Fibroblast of skin of abdomen (primary cell): ENCODE results near the gene CHRDL1. TPM values are rescaled to one million over a fixed set of nuclear protein-coding genes. Genes with fewer than 3 reads are reported as not detected.
A peak's percentile ranks its signal among the peaks of the same experiment; 100 is the strongest.
"Not testable (repeated sequence)": the region's sequence is repeated elsewhere in the genome, so short reads cannot be mapped to it uniquely, and the experiment has no call there.

Experiments
- DNase-seq: peaks from one replicate; pipeline ENCODE4 v3.0.0-alpha.2; 2013
- polyA plus RNA-seq, 2 experiments: library from polyadenylated mRNA; unstranded; fragments of 120-200 nt; gene quantifications; one replicate each; pipeline ENCODE4 v1.2.1, GENCODE V29; 2013; ENCODE audit not compliant: insufficient read length in 2 of 2

The CHRDL1 gene
- polyA plus RNA-seq (2013, experiment 1 of 2; ENCODE audit: insufficient read length): 1.5 TPM
- 1.3 TPM for polyA plus RNA-seq (2013, experiment 2 of 2; ENCODE audit: insufficient read length)

DNA sequence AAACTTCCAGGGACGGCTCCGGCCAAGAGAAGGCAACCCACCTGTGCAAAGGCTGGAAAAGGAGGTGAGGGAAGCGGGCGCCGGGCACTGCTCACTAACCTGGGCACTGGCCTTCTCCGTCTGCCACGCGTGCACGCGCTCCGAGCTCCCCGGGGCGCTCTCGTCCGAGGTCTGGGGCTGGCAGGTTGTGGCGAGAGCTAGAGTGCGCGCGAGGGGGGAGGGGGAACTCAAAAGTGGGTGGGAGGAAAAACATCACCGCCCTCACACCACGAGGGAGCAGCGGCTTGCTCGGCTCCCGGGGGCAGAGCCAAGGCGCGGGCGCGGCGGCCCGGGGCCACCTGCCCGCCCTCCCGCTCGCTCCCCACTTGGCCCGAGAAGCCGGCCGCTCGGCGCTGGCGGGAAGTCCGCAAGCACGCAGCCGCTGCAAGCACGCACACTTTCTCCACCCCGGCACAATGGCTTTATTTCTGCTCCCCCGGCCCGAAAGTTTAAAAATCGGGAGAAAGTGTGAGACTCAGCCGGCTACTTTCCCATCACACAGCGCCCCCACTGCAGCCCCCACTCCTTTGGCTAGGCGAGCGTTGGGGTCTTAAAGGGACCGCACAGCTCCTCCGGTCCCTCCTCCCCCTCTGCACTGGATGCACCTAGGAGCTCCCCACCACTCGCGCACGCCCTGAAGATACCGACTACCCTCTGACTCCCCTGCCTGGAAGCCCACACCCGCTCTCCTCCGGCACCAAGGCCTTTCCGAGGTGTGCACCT, at the start of gene CHRDL1:
Gene CHRDL1, minus strand, starts transcription at position 173 of the 762 bp plus-strand sequence. CDS start 3,636 bp downstream, outside the sequence.
- DNase-seq: peak; percentile 3

DNA sequence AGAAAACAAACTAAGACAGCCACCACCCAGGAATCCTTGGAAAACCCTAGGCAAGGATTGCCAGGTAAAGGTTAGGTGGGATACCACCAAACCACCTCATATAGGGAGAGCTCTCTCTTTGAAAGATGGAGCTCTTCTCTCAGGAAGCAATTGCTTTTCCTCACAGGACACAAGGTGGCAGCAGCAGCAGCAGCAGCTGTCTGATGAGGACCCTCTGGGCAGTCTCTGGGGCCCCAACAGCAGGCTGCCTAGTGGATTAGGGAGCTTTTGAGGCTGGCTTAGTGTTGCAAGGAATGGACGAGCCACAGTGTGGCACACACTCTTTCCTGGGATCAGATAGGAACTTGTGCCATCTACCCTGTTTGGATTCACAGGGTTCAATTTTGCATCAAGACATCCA, 41.4 kb upstream of the CHRDL1 start:
- no peak for DNase-seq

DNA sequence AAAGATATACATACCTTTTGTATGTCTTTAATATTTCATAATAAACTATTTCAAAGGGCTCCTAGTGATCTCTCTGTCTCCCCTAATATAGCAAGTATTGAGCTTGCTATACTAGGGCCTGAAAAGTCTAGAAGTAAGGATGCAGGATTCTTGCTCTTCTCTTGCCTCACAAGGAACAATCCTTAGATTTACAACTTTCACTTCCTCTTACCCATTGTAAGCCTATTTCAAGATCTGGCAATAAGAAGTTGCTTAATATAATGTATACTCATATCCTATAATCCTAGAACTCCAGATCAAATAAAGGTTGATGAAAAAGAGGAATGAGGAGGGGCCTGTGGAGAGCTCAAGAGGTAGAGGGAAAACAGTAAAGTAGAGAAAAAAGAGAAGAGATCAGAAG, 40.8 kb upstream of the CHRDL1 start:
- DNase-seq: no peak

GRCh38 chrX:110836001-110836400, 40.4 kb upstream of the CHRDL1 start:
- no peak for DNase-seq

GRCh38 chrX:110825972-110826371, 30.4 kb upstream of the CHRDL1 start:
- no peak for DNase-seq

DNA sequence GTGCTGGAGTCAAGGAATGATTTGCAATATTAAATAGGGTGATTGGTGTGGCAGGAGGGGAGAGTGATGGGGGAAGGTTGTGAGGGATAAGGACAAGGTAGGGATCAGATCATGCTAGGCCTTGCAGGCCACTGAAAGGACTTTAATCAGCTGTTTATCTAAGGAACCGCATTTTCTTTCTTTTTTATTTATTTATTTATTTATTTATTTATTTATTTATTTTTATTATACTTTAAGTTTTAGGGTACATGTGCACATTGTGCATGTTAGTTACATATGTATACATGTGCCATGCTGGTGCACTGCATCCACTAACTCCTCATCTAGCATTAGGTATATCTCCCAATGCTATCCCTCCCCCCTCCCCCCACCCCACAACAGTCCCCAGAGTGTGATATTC, 20.9 kb upstream of the CHRDL1 start:
- DNase-seq: not testable (repeated sequence)

- peak; percentile 20 for DNase-seq
Observed at GRCh38 chrX:110806145-110806544, 10.5 kb upstream of the CHRDL1 start.

GRCh38 chrX:110805303-110805702, 9.7 kb upstream of the CHRDL1 start:
- DNase-seq: no peak

GRCh38 chrX:110804446-110804845, 8.8 kb upstream of the CHRDL1 start:
- no peak for DNase-seq

GRCh38 chrX:110803506-110803905, 7.9 kb upstream of the CHRDL1 start:
- DNase-seq: no peak

DNA sequence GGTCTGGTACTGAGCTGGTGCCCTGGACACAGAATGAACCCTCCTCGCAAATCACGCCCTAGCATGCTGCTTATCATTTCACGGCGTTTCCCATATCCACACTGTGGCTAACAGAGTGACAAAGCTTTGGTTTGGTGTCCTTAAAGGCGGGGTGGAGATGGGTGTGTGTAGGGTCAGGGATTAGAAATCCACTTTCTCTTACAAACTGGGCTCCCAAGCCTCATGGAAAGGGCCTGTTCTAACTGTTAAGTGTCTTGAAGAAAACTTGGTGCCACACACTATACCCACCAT, 735 bp upstream of the CHRDL1 start:
- no peak for DNase-seq

- no peak for DNase-seq
Observed at GRCh38 chrX:110794601-110795000, 1.0 kb downstream of the CHRDL1 start.

- no peak for DNase-seq
Observed at GRCh38 chrX:110791071-110791470, 4.5 kb downstream of the CHRDL1 start.

DNA sequence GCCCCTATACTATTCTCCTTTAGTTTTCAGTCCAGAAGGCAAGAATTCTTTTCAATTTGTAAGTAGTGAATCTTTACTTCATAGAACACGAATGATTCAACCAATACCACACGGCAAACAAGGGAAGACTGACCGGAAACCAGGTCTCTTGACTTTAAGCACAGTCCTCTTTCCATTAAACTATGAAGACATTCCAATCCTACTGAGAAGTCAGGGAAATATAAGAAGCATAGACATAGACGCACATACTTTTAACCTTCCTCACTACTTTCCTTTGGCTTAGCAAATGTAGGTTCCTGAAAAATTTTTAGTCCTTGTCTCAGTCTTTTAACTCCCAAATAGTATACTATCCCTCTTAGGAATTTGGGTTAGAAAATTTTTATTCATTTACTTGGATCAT, 9.1 kb downstream of the CHRDL1 start:
- peak; percentile 66 for DNase-seq

- DNase-seq: peak; percentile 57
Observed at GRCh38 chrX:110759785-110760184, 35.8 kb downstream of the CHRDL1 start.

DNA sequence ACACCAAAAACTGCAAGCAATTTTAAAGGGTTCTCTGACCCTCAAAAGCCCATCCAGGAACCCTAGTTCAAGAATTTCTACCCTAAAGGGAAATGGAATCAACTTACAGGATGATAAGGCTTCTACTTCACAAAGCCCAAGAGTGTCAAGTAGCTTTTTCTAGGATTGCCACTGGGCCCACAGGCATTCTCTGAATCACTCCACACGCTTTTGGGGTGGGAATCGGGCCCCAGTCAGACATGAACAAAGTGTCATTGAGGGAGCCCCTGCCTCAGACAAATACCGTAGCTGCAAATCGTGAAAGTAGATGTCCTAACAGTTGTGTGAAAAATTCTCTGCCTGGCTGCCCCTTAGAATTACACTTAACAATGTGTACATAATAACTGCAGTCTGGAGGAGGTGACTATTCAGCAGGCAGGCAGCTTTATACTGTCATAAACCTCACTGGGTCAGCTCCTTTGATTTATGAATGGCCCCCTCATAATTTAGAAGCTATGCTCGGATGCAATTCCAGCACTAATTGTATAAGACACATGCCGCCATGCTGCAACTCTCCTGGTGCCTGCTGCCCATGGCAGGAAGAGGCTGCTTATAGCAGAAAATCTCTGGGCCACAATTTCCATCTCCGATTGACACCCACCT, 36.7 kb downstream of the CHRDL1 start:
- no peak for DNase-seq

DNA sequence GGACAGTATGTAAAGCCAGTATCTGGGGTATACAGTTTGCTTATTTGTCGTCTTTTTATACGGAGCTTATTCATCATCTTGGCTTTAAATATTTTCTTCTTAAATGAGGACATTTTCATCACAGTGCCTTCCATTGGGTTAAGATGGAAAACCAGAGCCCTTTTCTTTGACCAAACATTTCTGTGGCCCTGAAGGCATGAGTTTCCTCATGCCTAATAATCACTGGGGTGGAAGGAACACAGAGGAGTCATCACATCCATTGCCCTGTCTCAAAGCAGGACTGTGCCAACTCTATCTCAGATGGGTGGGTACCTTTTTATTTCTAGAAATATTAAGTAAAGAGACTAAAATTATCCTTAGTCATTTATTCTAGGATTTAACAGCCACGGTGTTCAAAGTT, 40.0 kb downstream of the CHRDL1 start:
- no peak for DNase-seq

DNA sequence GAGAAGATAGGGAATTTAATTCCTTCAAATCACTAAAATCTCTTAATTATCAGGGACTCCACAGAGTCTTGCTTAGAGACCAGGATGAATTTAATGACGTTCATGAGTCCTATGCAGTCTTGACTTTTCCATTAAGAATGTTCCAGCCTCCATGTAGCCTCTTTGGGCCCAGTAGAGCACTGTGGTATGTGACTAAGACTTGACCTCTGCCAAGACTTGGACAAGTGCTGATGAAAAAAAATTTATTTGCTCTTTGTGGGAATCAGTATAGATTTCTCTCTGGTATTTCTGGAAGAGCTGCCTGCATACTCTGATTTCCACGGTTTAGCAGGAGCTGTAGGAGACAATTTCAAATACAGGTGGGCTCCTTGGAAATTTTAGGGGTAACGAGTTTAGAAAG, 40.6 kb downstream of the CHRDL1 start:
- DNase-seq: no peak

GRCh38 chrX:110750526-110751189, 45.0 kb downstream of the CHRDL1 start:
- no peak for DNase-seq

DNA sequence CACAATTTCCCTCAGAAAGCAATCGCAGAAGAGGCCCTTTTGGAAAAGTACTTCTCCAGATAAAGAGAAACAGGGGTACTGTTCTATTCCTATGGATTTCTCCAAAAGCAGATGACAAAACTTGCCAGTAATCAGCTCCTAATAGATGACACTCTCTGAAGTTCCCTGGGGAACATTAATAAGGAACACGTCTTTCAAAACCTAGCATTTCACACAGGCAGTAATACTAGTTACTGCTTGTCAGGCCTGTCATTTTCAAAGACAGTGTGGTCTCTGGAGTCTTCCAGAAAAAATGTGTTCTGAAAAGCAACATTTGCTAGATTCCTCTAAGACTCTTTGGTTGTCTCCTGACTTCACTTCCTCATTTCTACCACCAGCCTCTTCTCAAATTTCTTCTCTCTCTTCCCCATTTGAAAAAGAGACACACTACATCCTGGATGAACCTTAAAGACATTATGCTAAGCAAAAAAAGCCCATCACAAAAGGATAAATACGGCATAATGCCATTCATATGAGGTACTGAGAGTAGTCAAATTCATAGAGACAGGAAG, 47.3 kb downstream of the CHRDL1 start:
- no peak for DNase-seq

DNA sequence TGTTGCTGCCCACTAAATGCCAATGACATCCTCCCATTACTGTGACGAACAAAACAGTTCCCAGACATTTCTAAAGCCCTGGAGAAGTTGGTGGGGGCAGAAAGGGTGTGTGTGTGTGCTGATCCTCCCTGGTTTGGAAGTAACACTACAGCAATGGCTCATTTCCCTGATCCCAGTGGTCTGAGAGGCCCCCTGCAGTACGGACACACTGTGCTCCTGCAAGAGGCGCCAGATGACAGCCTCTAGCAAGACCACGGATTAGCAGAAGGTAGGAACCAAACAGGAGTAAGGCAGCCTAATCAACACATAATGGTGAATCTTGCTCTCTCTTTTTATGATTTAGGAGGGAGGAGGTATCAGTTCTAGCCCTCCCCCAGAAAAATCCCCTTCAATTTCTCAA, 49.6 kb downstream of the CHRDL1 start:
- DNase-seq: no peak

DNA sequence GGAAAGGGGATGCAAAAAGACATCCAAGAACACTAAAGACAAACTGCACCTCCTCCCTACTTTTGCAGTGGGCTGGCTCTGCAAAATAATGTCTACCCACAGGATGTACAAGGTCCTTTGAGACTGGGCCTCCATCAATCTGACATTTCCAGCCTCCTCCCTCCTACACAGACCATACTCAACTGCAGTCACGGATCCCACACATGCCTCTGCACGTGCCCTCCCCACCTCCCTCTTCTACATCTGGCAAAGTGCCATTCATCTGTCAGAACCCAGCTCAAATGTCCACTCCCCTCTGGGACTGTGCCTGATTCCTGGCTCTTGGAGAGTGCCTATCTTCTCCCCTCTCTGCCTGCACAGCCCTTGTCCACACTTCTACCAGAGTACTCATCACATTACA, 50.3 kb downstream of the CHRDL1 start:
- DNase-seq: no peak

DNA sequence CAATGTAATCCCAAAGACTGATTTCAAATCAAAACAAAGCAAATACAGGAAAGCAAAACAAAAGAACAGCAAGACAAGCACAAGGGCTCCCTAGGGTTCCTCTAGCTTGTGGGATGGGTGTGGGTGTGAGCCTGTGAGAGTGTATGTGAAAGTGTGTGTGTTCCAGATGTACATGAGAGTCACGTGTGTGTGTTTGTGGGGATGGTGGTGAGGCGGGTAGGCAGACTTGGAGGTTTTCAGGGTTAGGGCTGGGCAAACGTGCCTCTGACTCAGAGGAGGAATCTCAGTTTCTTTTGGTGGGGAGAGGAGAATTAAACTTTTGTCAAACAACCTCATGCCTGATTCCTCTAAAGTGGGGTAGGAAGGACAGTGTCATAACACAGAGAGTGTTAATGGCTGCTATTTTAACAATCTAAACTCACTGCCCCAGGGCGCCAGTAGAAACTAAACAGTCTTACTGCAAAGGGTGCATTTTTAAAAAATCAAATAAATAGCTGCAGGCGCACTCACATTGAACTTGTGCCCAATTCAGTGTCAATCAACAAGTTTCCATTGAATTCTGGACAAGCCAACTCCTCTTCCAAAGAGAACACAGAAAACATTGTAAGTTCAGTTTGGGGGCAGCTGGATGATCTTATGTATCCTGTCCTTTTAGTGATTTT, 51.8 kb downstream of the CHRDL1 start:
- no peak for DNase-seq
